Testis (tissue), 2 donors: ENCODE data around the gene MAGEB2.

Experiments used
- CTCF ChIP-seq, 3 experiments: fragments of 450-650 bp in 2 of 3; fragments of 200-600 bp in 1 of 3; sonication (generic) in 1 of 3; IDR thresholded peaks; one replicate each; pipeline ENCODE4 v1.5.1; 2016 to 2019; ENCODE audit warnings: antibody characterized with exemption in 3 of 3, mild to moderate bottlenecking in 2 of 3, moderate library complexity in 1 of 3
- POLR2A ChIP-seq: fragments of 450-650 bp; IDR thresholded peaks from one replicate; pipeline ENCODE4 v1.6.1; 2017; ENCODE audit warnings: antibody characterized with exemption, mild to moderate bottlenecking, moderate library complexity

GRCh38 chrX:30220661-30221060 is 5.3 kb downstream of the MAGEB2 start:
- TF ChIP-seq CTCF (IDR thresholded peaks at IDR 0.05) (no peak), POLR2A (no peak)
